ENCODE results near the gene ZNF33B. TPM values are rescaled to one million over a fixed set of nuclear protein-coding genes. Genes with fewer than 3 reads are reported as not detected.

The ZNF33B gene
- total RNA-seq, 1 donor from 2014 or later, result 8.1 TPM

Other genes with a start within 250 kb of the ZNF33B start
- gene BMS1, start 144.2 kb upstream of the ZNF33B start, total RNA-seq, result 19.0 and 20.5 TPM in 2 replicates